PC-9 (cell line): ENCODE results near the gene MYO5A. TPM values are rescaled to one million over a fixed set of nuclear protein-coding genes. Genes with fewer than 3 reads are reported as not detected.

Experiments
- BruUV-seq: library from RNA; stranded (reverse); fragments of 400-500 nt; replicated peaks from 2 replicates; lab custom pipeline; 2021; lab: Mats Ljungman, UMichigan
- CTCF ChIA-PET: fragments of 300-600 bp; sonication (Branson Sonifier 250); formaldehyde crosslinking; loops from one replicate; lab custom pipeline; 2022; ENCODE audit warnings: antibody characterized with exemption; lab: Charles Lee
- POLR2A ChIA-PET: fragments of 300-600 bp; sonication (Branson Sonifier 250); formaldehyde crosslinking; loops from one replicate; lab custom pipeline; 2022; ENCODE audit warnings: antibody characterized with exemption; ENCODE audit not compliant: unreplicated experiment; lab: Charles Lee
- DNase-seq, 2 experiments: peaks; one replicate each; pipeline versions ENCODE4 v3.0.0 to v3.0.0-alpha.2; 2015 to 2022; ENCODE audit warnings: mixed read lengths in 1 of 2
- H2AFZ ChIP-seq: fragments of 200-600 bp; sonication (generic); 2 replicates; pipeline ENCODE4 v1.8.1; 2017; ENCODE audit warnings: antibody characterized with exemption
- H3F3A ChIP-seq: fragments of 200-600 bp; sonication (generic); 2 replicates; pipeline ENCODE4 v1.8.1; 2017; ENCODE audit warnings: antibody characterized with exemption, mild to moderate bottlenecking, low read depth; ENCODE audit not compliant: insufficient read depth
- H3K27ac ChIP-seq: fragments of 200-600 bp; sonication (generic); 2 replicates; pipeline ENCODE4 v1.6.1; 2016; ENCODE audit warnings: mixed run types
- H3K27me3 ChIP-seq: fragments of 200-600 bp; sonication (generic); 2 replicates; pipeline ENCODE4 v1.6.1; 2016; ENCODE audit warnings: low read depth, mixed run types; ENCODE audit not compliant: insufficient read depth
- H3K36me3 ChIP-seq: fragments of 200-600 bp; sonication (generic); 2 replicates; pipeline ENCODE4 v1.6.1; 2016; ENCODE audit warnings: low read depth, mixed run types
- H3K4me1 ChIP-seq: fragments of 200-600 bp; sonication (generic); replicated peaks from 2 replicates; pipeline ENCODE4 v1.6.1; 2016; ENCODE audit warnings: mixed run types; ENCODE audit not compliant: insufficient read depth
- H3K4me2 ChIP-seq: fragments of 200-600 bp; sonication (generic); 2 replicates; pipeline ENCODE4 v1.6.1; 2017; ENCODE audit warnings: mixed run types
- H3K4me3 ChIP-seq: fragments of 200-600 bp; sonication (generic); 2 replicates; pipeline ENCODE4 v1.6.1; 2016; ENCODE audit warnings: mixed run types
- H3K79me2 ChIP-seq: fragments of 200-600 bp; sonication (generic); 2 replicates; pipeline ENCODE4 v1.6.1; 2017; ENCODE audit warnings: low read depth, mixed run types
- H3K9me2 ChIP-seq: fragments of 200-600 bp; sonication (generic); 2 replicates; pipeline ENCODE4 v1.8.1; 2017; ENCODE audit warnings: mild to moderate bottlenecking; ENCODE audit not compliant: insufficient read depth
- H3K9me3 ChIP-seq: fragments of 200-600 bp; sonication (generic); 2 replicates; pipeline ENCODE4 v1.8.1; 2016; ENCODE audit warnings: low read depth; ENCODE audit not compliant: insufficient read depth
- H4K20me1 ChIP-seq: fragments of 200-600 bp; sonication (generic); 2 replicates; pipeline ENCODE4 v1.8.1; 2017; ENCODE audit not compliant: insufficient read depth
- CTCF ChIP-seq: fragments of 200-600 bp; sonication (generic); conservative IDR thresholded peaks from 2 replicates; pipeline ENCODE4 v1.6.1; 2017; ENCODE audit warnings: mixed run types, antibody characterized with exemption, mild to moderate bottlenecking, moderate library complexity
- EZH2 ChIP-seq: fragments of 200-600 bp; sonication (generic); IDR thresholded peaks from 2 replicates; pipeline ENCODE4 v1.8.0; 2017; ENCODE audit warnings: antibody characterized with exemption, low read depth
- intact Hi-C: fragments of 100-400 bp; cut with micrococcal nuclease; formaldehyde crosslinking; loops from one replicate; pipeline ENCODE4 v1.10.0; 2022; ENCODE audit not compliant: unreplicated experiment
- total RNA-seq: library from RNA; stranded (reverse); gene quantifications from 2 replicates; pipeline ENCODE4 v1.2.3, GENCODE V29; 2021

Gene MYO5A
- total RNA-seq, 1 experiment from 2014 or later = 10.7 TPM

GRCh38 chr15:52441841-52442240 lies 86.8 kb downstream of the MYO5A start:
- Histone ChIP-seq H3K9me3 (no peaks in the 10 kb centered on the region), H3K27me3 (no peaks in the 10 kb centered on the region), H3K4me2 (no peak overlapping the region), H3K4me3 (no peak overlapping the region), H3K27ac (no peak overlapping the region), H3K79me2 (no peaks in the 10 kb centered on the region), H4K20me1 (no peaks in the 10 kb centered on the region), H2AFZ (no peak overlapping the region), H3F3A (no peaks in the 10 kb centered on the region), H3K9me2 (no peaks in the 10 kb centered on the region), H3K4me1 (no peaks in the 10 kb centered on the region), H3K36me3 (no peaks in the 10 kb centered on the region)
- CTCF ChIA-PET = no interaction called here
- intact Hi-C loops = no loop called here
- TF ChIP-seq CTCF (no peak), EZH2 (no peak)
- DNase-seq = no peak
- no TSS peak for BruUV-seq
- POLR2A ChIA-PET = no interaction called here

- H3K4me3 ChIP-seq = no peak overlapping the region
- H2AFZ ChIP-seq = no peak overlapping the region
- H3K9me2 ChIP-seq = no peaks in the 10 kb centered on the region
- CTCF ChIA-PET = no interaction called here
- no peaks in the 10 kb centered on the region for H3F3A ChIP-seq
- POLR2A ChIA-PET = no interaction called here
- no peak for DNase-seq
- no peak overlapping the region for H3K4me2 ChIP-seq
- H3K36me3 ChIP-seq = no peaks in the 10 kb centered on the region
- no peak overlapping the region for H3K27ac ChIP-seq
- H3K9me3 ChIP-seq = no peaks in the 10 kb centered on the region
- intact Hi-C loops = no loop called here
- no peaks in the 10 kb centered on the region for H4K20me1 ChIP-seq
- no peak for TF ChIP-seq EZH2
- TF ChIP-seq CTCF = no peak
- BruUV-seq = no TSS peak
- no peaks in the 10 kb centered on the region for H3K79me2 ChIP-seq
- H3K27me3 ChIP-seq = no peaks in the 10 kb centered on the region
- no peaks in the 10 kb centered on the region for H3K4me1 ChIP-seq
Measured at GRCh38 chr15:52440946-52441345, 87.7 kb downstream of the MYO5A start.

- peak in 1 of 2 experiments; percentile 4 for DNase-seq
- Histone ChIP-seq H4K20me1 (no peaks in the 10 kb centered on the region), H3K4me3 (no peak overlapping the region), H3K4me2 (no peak overlapping the region), H3K27me3 (no peaks in the 10 kb centered on the region), H3F3A (no peaks in the 10 kb centered on the region), H3K9me2 (no peaks in the 10 kb centered on the region), H3K36me3 (no peaks in the 10 kb centered on the region), H3K4me1 (no peaks in the 10 kb centered on the region), H3K79me2 (no peaks in the 10 kb centered on the region), H3K9me3 (no peaks in the 10 kb centered on the region), H3K27ac (no peak overlapping the region), H2AFZ (no peak overlapping the region)
- ChIA-PET CTCF (no interaction called here), POLR2A (no interaction called here)
- intact Hi-C loops = no loop called here
- BruUV-seq = no TSS peak
- TF ChIP-seq CTCF = no peak
- TF ChIP-seq EZH2 = no peak
Measured at GRCh38 chr15:52440414-52440813, 88.3 kb downstream of the MYO5A start.
